Measurements from ENCODE around the gene CAMK2D. TPM values are rescaled to one million over a fixed set of nuclear protein-coding genes. Genes with fewer than 3 reads are reported as not detected.

The CAMK2D gene
- polyA plus RNA-seq, 2 of the 4 experiments (the other 2 are of a cell fraction): 19.1 to 59.9 TPM

- no peak for DNase-seq (ENCODE audit: low read depth in 1 of 2, low spot score in 1 of 2)
Measured at GRCh38 chr4:113474017-113474416, 287.5 kb downstream of the CAMK2D start.

GRCh38 chr4:113472864-113473263, 288.7 kb downstream of the CAMK2D start:
- CTCF ChIA-PET: no interaction called here
- POLR2A ChIA-PET: no interaction called here
- DNase-seq (ENCODE audit: low read depth in 1 of 2, low spot score in 1 of 2): no peak
- FAIRE-seq: no peak
- H3K4me3 ChIP-seq: no peak overlapping the region
- H3K27ac ChIP-seq: no peak overlapping the region
- no peak for ATAC-seq
- 91% methylated on average over 1 of the region's 1 CpG for WGBS (ENCODE audit: missing lambda C conversion rate)
- peaks cover 10% of the 10 kb centered on the region for H3K9me3 ChIP-seq
- peaks cover 27% of the 10 kb centered on the region for H3K4me1 ChIP-seq
- H3K4me2 ChIP-seq: no peak overlapping the region
- no peak for TF ChIP-seq RAD21 (conservative IDR thresholded peaks at IDR 0.05 in 1 of 2, IDR thresholded peaks at IDR 0.05 in 1 of 2)
- TF ChIP-seq POLR2A (IDR thresholded peaks at IDR 0.05; ENCODE audit: low read length): no peak
- no peak for TF ChIP-seq ZFP36 (IDR thresholded peaks at IDR 0.05; ENCODE audit: borderline replicate concordance, partially characterized antibody)
- TF ChIP-seq HOXA7 (CRISPR knock-in tag; IDR thresholded peaks at IDR 0.05): no peak
- no peak for TF ChIP-seq CBX8 (IDR thresholded peaks at IDR 0.05)
- TF ChIP-seq HOXB13 (CRISPR knock-in tag; IDR thresholded peaks at IDR 0.05; ENCODE audit: low read depth): no peak

More at GRCh38 chr4:113474017-113474416, 287.5 kb downstream of the CAMK2D start:
- POLR2A ChIA-PET: no interaction called here
- no peak for ATAC-seq
- Histone ChIP-seq H3K4me1 (peaks cover 15% of the 10 kb centered on the region; the same call in 2 of the 3 replicates), H3K4me3 (no peak overlapping the region), H3K9me3 (peaks cover 10% of the 10 kb centered on the region), H3K4me2 (no peak overlapping the region), H3K27ac (no peak overlapping the region)
- no peak for TF ChIP-seq MAX (IDR thresholded peaks at IDR 0.05)
- no peak for TF ChIP-seq SREBF2 (IDR thresholded peaks at IDR 0.05)
- no peak for TF ChIP-seq RAD21 (conservative IDR thresholded peaks at IDR 0.05 in 1 of 2, IDR thresholded peaks at IDR 0.05 in 1 of 2)
- no peak for TF ChIP-seq GATA3 (IDR thresholded peaks at IDR 0.05; ENCODE audit: borderline replicate concordance)
- no peak for TF ChIP-seq NR3C1 (IDR thresholded peaks at IDR 0.05)
- no peak for TF ChIP-seq ZC3H11A (IDR thresholded peaks at IDR 0.05)
- no peak for TF ChIP-seq FOXS1 (CRISPR knock-in tag; IDR thresholded peaks at IDR 0.05)
- no peak for TF ChIP-seq MYC (IDR thresholded peaks at IDR 0.05; ENCODE audit: borderline replicate concordance, low read length)
- TF ChIP-seq CBX2 (IDR thresholded peaks at IDR 0.05; ENCODE audit: borderline replicate concordance, low read depth): no peak
- no peak for TF ChIP-seq MAFK (IDR thresholded peaks at IDR 0.05; ENCODE audit: partially characterized antibody)
- no peak for TF ChIP-seq BHLHE40 (IDR thresholded peaks at IDR 0.05; ENCODE audit: low read depth, low read length)
- TF ChIP-seq RARB (CRISPR knock-in tag; IDR thresholded peaks at IDR 0.05): no peak
- TF ChIP-seq RFX5 (IDR thresholded peaks at IDR 0.05): no peak
- no peak for TF ChIP-seq CEBPB (IDR thresholded peaks at IDR 0.05)
- no peak for TF ChIP-seq PHF8 (IDR thresholded peaks at IDR 0.05; ENCODE audit: borderline replicate concordance, low read depth)
- no peak for TF ChIP-seq HEYL (CRISPR knock-in tag; IDR thresholded peaks at IDR 0.05)
- no peak for FAIRE-seq
- CTCF ChIA-PET: no interaction called here

- H3K27ac ChIP-seq: no peak overlapping the region
- 94% methylated on average over 4 of the region's 4 CpGs for WGBS (ENCODE audit: missing lambda C conversion rate)
- CTCF ChIA-PET: interaction anchor here (0.7 to 1.0 kb wide), 2 partner anchors 76 to 77 kb away, joined by 3 read pairs; no protein-coding TSS in a partner anchor
- no peak for DNase-seq (ENCODE audit: low read depth in 1 of 2, low spot score in 1 of 2)
- no peak for FAIRE-seq
- POLR2A ChIA-PET: no interaction called here
- no peak for ATAC-seq
- H3K9me3 ChIP-seq: no peaks in the 10 kb centered on the region
- no peak overlapping the region for H3K4me3 ChIP-seq
- no peak overlapping the region for H3K4me2 ChIP-seq
- H3K4me1 ChIP-seq: peaks cover 36% of the 10 kb centered on the region
- TF ChIP-seq HOXB5 (CRISPR knock-in tag; IDR thresholded peaks at IDR 0.05) (no peak), USF2 (IDR thresholded peaks at IDR 0.05) (no peak), KDM5A (IDR thresholded peaks at IDR 0.05) (no peak), RCOR1 (IDR thresholded peaks at IDR 0.05; ENCODE audit: low read depth, low read length) (no peak), ZSCAN20 (CRISPR knock-in tag; IDR thresholded peaks at IDR 0.05) (no peak), REST (IDR thresholded peaks at IDR 0.05) (no peak), CEBPB (IDR thresholded peaks at IDR 0.05) (no peak), SMC3 (IDR thresholded peaks at IDR 0.05) (no peak), EHMT2 (IDR thresholded peaks at IDR 0.05; ENCODE audit: low read depth) (no peak), ELK1 (IDR thresholded peaks at IDR 0.05; ENCODE audit: low read depth, low read length) (no peak), MAZ (IDR thresholded peaks at IDR 0.05; ENCODE audit: borderline replicate concordance, low read depth, low read length) (no peak), RFX5 (IDR thresholded peaks at IDR 0.05) (no peak), ESRRA (IDR thresholded peaks at IDR 0.05; ENCODE audit: borderline replicate concordance, low read length) (no peak)
Measured at GRCh38 chr4:113471146-113471860, 290.2 kb downstream of the CAMK2D start.

All from A549 (cell line).